Natural killer cell (primary cell): ENCODE results near the gene DAB2. TPM values are rescaled to one million over a fixed set of nuclear protein-coding genes. Genes with fewer than 3 reads are reported as not detected.

Source experiments
- ATAC-seq, 3 donors: fragments of 150-1000 bp in 2 of 3; fragments of 200-7000 bp in 1 of 3; cut with Tn5 transposase; 1 replicate in 1 of 3; 2 replicates in 2 of 3; pipeline ENCODE4 v1.10.0; 2021; ENCODE audit warnings: mild to moderate bottlenecking in 2 of 3, moderate library complexity in 2 of 3
- DNase-seq, 2 donors: peaks; one replicate each; pipeline versions ENCODE4 v3.0.0 to v3.0.0-alpha.2; 2013 to 2021; ENCODE audit warnings: mixed read lengths in 1 of 2
- H3K27ac ChIP-seq: one replicate; pipeline ENCODE4 v1.5.1; 2013; ENCODE audit warnings: mild to moderate bottlenecking, low read length
- H3K27me3 ChIP-seq: one replicate; pipeline ENCODE4 v1.6.1; 2013; ENCODE audit warnings: low read length; ENCODE audit not compliant: control insufficient read depth, insufficient read depth
- H3K36me3 ChIP-seq: one replicate; pipeline ENCODE4 v1.6.1; 2013; ENCODE audit warnings: low read length; ENCODE audit not compliant: control insufficient read depth, insufficient read depth
- H3K4me1 ChIP-seq: one replicate; pipeline ENCODE4 v1.6.1; 2013; ENCODE audit warnings: low read length; ENCODE audit not compliant: control insufficient read depth, insufficient read depth
- H3K4me3 ChIP-seq: one replicate; pipeline ENCODE4 v1.5.1; 2013; ENCODE audit warnings: low read length
- H3K9me3 ChIP-seq: one replicate; pipeline ENCODE4 v1.6.1; 2013; ENCODE audit warnings: low read length; ENCODE audit not compliant: control insufficient read depth, insufficient read depth
- H3K27ac Mint-ChIP-seq, 2 donors: one replicate each; pipeline ENCODE4 v1.8.0; 2022; ENCODE audit warnings: mild to moderate bottlenecking in 2 of 2, mixed read lengths in 2 of 2, moderate library complexity in 1 of 2
- H3K27me3 Mint-ChIP-seq, 2 donors: one replicate each; pipeline ENCODE4 v1.8.0; 2022; ENCODE audit warnings: low read depth in 2 of 2, mixed read lengths in 2 of 2
- H3K36me3 Mint-ChIP-seq: one replicate; pipeline ENCODE4 v1.8.0; 2022; ENCODE audit warnings: mixed read lengths
- H3K4me1 Mint-ChIP-seq, 2 donors: one replicate each; pipeline ENCODE4 v1.8.0; 2022; ENCODE audit warnings: mixed read lengths in 2 of 2
- H3K4me3 Mint-ChIP-seq: one replicate; pipeline ENCODE4 v1.8.0; 2022; ENCODE audit warnings: mild to moderate bottlenecking, moderate library complexity, mixed read lengths
- H3K9me3 Mint-ChIP-seq, 2 donors: one replicate each; pipeline ENCODE4 v1.8.0; 2022; ENCODE audit warnings: mixed read lengths in 2 of 2
- CTCF ChIP-seq: fragments of 200-600 bp; IDR thresholded peaks from one replicate; pipeline ENCODE4 v1.8.0; 2022; ENCODE audit warnings: antibody characterized with exemption
- WGBS: methylation state at CpG from one replicate; pipeline ENCODE4 v1.1.7; 2013; ENCODE audit warnings: missing lambda C conversion rate; ENCODE audit not compliant: insufficient coverage; 5-methylcytosine and 5-hydroxymethylcytosine counted together
- intact Hi-C: fragments of 100-400 bp; cut with micrococcal nuclease; formaldehyde crosslinking; loops from one replicate; pipeline ENCODE4 v1.14.2; 2022
- total RNA-seq, 4 donors: library from RNA; stranded (reverse); fragments of 120-200 nt in 1 of 4; gene quantifications; one replicate each; pipeline versions ENCODE4 v1.2.3 to v1.2.4, GENCODE V29; 2013 to 2022

Gene DAB2
- total RNA-seq, 3 donors from 2014 or later (not counting 1 experiment from before 2014, with no cell fraction given) = 33.0 to 53.8 (median 36.9) TPM

- no peak for DNase-seq
- no peak overlapping the region for H3K4me3 ChIP-seq
- no peak overlapping the region for H3K27ac ChIP-seq
- peaks cover under 1% of the 10 kb centered on the region for H3K27me3 ChIP-seq
- Mint-ChIP-seq H3K4me1 (no peaks in the 10 kb centered on the region), H3K9me3 (no peaks in the 10 kb centered on the region), H3K27ac (no peak overlapping the region), H3K27me3 (peaks cover 0 to 2% of the 10 kb centered on the region in 2 donors), H3K4me3 (no peak overlapping the region), H3K36me3 (no peaks in the 10 kb centered on the region)
- no peaks in the 10 kb centered on the region for H3K9me3 ChIP-seq
- no peak for TF ChIP-seq CTCF
- intact Hi-C loops = no loop called here
- H3K4me1 ChIP-seq = no peaks in the 10 kb centered on the region
- ATAC-seq = no peak
- 93% methylated on average over 3 of the region's 3 CpGs for WGBS
- no peaks in the 10 kb centered on the region for H3K36me3 ChIP-seq
Measured at GRCh38 chr5:39446231-39446630, 21.5 kb upstream of the DAB2 start.

DNA sequence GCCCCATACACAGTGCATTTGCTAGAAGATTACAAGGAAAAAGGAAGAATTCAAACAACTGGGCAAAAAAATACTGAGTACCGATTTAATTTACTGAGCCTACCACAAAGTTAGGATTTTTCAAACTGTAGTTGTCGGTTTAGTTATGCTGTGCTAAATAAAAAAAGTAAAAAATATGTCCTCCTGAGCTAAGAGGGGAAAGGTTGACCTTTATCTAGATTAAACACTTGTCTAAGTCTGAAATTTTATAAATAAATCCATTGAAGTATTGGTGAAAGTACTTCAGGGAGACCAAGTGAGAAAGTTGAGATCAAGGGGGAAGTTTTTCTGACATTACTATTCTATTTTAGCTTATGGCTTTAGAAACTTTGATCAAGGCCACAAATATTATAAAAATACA lies 19.1 kb upstream of the DAB2 start:
- Mint-ChIP-seq H3K27ac (no peak overlapping the region), H3K4me1 (no peaks in the 10 kb centered on the region), H3K36me3 (no peaks in the 10 kb centered on the region), H3K27me3 (no peaks in the 10 kb centered on the region), H3K4me3 (no peak overlapping the region), H3K9me3 (no peaks in the 10 kb centered on the region)
- no peak overlapping the region for H3K4me3 ChIP-seq
- no peaks in the 10 kb centered on the region for H3K36me3 ChIP-seq
- no peaks in the 10 kb centered on the region for H3K27me3 ChIP-seq
- DNase-seq (no peak), ATAC-seq (no peak)
- H3K4me1 ChIP-seq = no peaks in the 10 kb centered on the region
- no peak overlapping the region for H3K27ac ChIP-seq
- no CpG with 5 or more reads among the region's 2 CpGs for WGBS
- no peaks in the 10 kb centered on the region for H3K9me3 ChIP-seq
- TF ChIP-seq CTCF = no peak
- intact Hi-C loops = no loop called here

- intact Hi-C loops = no loop called here
- H3K27me3 Mint-ChIP-seq = no peaks in the 10 kb centered on the region
- TF ChIP-seq CTCF = no peak
Measured at GRCh38 chr5:39442991-39443390, 18.2 kb upstream of the DAB2 start.

DNA sequence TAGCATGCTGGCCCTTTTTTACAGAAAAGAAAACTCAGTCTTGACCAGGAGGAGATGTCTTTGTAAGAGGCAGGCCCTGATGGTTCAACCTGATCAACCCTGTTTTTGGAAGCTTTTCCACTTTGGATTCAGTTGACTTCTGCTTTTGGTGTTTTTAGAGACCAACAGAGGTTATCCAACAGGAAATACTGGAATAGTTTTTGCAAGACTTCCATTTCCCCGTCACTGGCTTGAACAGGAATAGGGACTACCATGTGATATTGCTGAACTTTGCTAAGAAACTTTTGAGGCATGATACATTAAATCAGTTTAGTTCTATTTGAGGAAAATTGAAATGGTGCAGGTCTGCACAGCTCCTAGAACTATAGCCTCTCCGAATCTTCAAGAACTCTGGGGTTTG lies 17.1 kb upstream of the DAB2 start:
- 51% methylated on average over 2 of the region's 2 CpGs for WGBS
- no peaks in the 10 kb centered on the region for H3K4me1 ChIP-seq
- peaks cover 7 to 13% of the 10 kb centered on the region in 2 donors for H3K4me1 Mint-ChIP-seq
- H3K9me3 ChIP-seq = no peaks in the 10 kb centered on the region
- no peaks in the 10 kb centered on the region for H3K36me3 Mint-ChIP-seq
- no peaks in the 10 kb centered on the region for H3K27me3 Mint-ChIP-seq
- no peaks in the 10 kb centered on the region for H3K27me3 ChIP-seq
- H3K36me3 ChIP-seq = no peaks in the 10 kb centered on the region
- DNase-seq (no peak), ATAC-seq (no peak)
- no peaks in the 10 kb centered on the region for H3K9me3 Mint-ChIP-seq
- TF ChIP-seq CTCF = no peak
- H3K4me3 Mint-ChIP-seq = no peak overlapping the region
- H3K27ac ChIP-seq = no peak overlapping the region
- intact Hi-C loops = no loop called here
- H3K27ac Mint-ChIP-seq = no peak overlapping the region
- H3K4me3 ChIP-seq = no peak overlapping the region

More at GRCh38 chr5:39442991-39443390, 18.2 kb upstream of the DAB2 start:
- no peak for ATAC-seq
- H3K9me3 Mint-ChIP-seq = no peaks in the 10 kb centered on the region
- Histone ChIP-seq H3K4me1 (no peaks in the 10 kb centered on the region), H3K9me3 (no peaks in the 10 kb centered on the region), H3K27me3 (no peaks in the 10 kb centered on the region), H3K27ac (no peak overlapping the region), H3K4me3 (no peak overlapping the region), H3K36me3 (no peaks in the 10 kb centered on the region)
- WGBS = 0% methylated on average over 1 of the region's 3 CpGs
- no peak overlapping the region for H3K27ac Mint-ChIP-seq
- no peak overlapping the region for H3K4me3 Mint-ChIP-seq
- no peaks in the 10 kb centered on the region for H3K36me3 Mint-ChIP-seq
- H3K4me1 Mint-ChIP-seq = peaks cover 0 to 4% of the 10 kb centered on the region in 2 donors
- DNase-seq = no peak
